ENCODE results near the gene ZBTB6. TPM values are rescaled to one million over a fixed set of nuclear protein-coding genes. Genes with fewer than 3 reads are reported as not detected.

The ZBTB6 gene
- total and polyA plus RNA-seq, 2 of the 4 experiments (the other 2 are of a cell fraction), result 2.6 to 11.7 TPM

- in situ Hi-C loops (cut with MboI; ENCODE audit: low sequenced_read_pairs), result no loop called here
Observed at GRCh38 chr9:122931226-122932121, 18.4 kb upstream of the ZBTB6 start, which contains the start of gene ZBTB26. TSS of gene ZBTB26 (minus strand) at chr9:122931512. CDS start at chr9:122919934, 11,578 bp downstream.

More at GRCh38 chr9:122931226-122932121, 18.4 kb upstream of the ZBTB6 start, which contains the start of gene ZBTB26:
- Histone ChIP-seq H3K9ac (ENCODE audit: low read depth, low read length) (peak within 1 kb of the TSS; percentile 98), H3K56ac (ENCODE audit: extremely low read depth, insufficient read depth, low read length) (peak within 1 kb of the TSS; percentile 79), H3K4me2 (ENCODE audit: low read depth, low read length) (peak within 1 kb of the TSS; percentile 97), H4K5ac (ENCODE audit: low read depth, low read length) (peak within 1 kb of the TSS; percentile 83), H3K14ac (replicated peaks; ENCODE audit: low read depth, low read length) (peak within 1 kb of the TSS; percentile 85), H3K36me3 (ENCODE audit: control insufficient read depth, insufficient read depth, low read length) (peaks cover 4% of the 10 kb centered on the region), H3K4me1 (ENCODE audit: control insufficient read depth, insufficient read depth, low read length) (peaks cover 2% of the 10 kb centered on the region), H2BK120ac (ENCODE audit: low read depth, low read length) (peak within 1 kb of the TSS; percentile 42; the same call in 1 of the 2 replicates), H2AFZ (replicated peaks; ENCODE audit: low read length, poor library complexity) (peak within 1 kb of the TSS; percentile 98), H3K27ac (ENCODE audit: insufficient read depth, low read length) (peak within 1 kb of the TSS; percentile 92), H3K18ac (ENCODE audit: low read depth, low read length) (peak within 1 kb of the TSS; percentile 22), H3K4me3 (ENCODE audit: insufficient read depth, low read depth, low read length) (peak within 1 kb of the TSS; percentile 90), H2AK5ac (ENCODE audit: low read depth, low read length) (peak within 1 kb of the TSS; percentile 18; the same call in 1 of the 2 replicates), H3K79me1 (ENCODE audit: low read depth in 1 of 2, low read length in 2 of 2) (peaks cover 29 to 49% of the 10 kb centered on the region in 2 experiments), H3K27me3 (ENCODE audit: control insufficient read depth, insufficient read depth, low read length) (no peaks in the 10 kb centered on the region), H3K9me3 (ENCODE audit: control insufficient read depth, insufficient read depth, low read length) (no peaks in the 10 kb centered on the region), H3K9me1 (ENCODE audit: insufficient read depth, low read length) (no peaks in the 10 kb centered on the region), H4K91ac (ENCODE audit: insufficient read depth, low read depth, low read length) (peak within 1 kb of the TSS; percentile 72), H4K8ac (ENCODE audit: low read depth in 2 of 2, low read length in 2 of 2) (peak within 1 kb of the TSS; percentile 76 to 77), H2AK9ac (replicated peaks; ENCODE audit: low read depth, low read length, poor library complexity) (peak within 1 kb of the TSS; percentile 94), H2BK20ac (ENCODE audit: low read depth, low read length) (no peak within 1 kb of the TSS), H4K20me1 (ENCODE audit: insufficient read depth, low read length) (no peaks in the 10 kb centered on the region), H3K23ac (ENCODE audit: low read depth, low read length) (peak within 1 kb of the TSS; percentile 93), H3K4ac (ENCODE audit: low read depth, low read length) (peak within 1 kb of the TSS; percentile 75), H2BK5ac (ENCODE audit: low read depth, low read length, poor library complexity, severe bottlenecking) (peak within 1 kb of the TSS; percentile 76), H2BK15ac (ENCODE audit: low read depth, low read length) (no peak within 1 kb of the TSS)
- dilution Hi-C loops (cut with HindIII; ENCODE audit: low sequenced_read_pairs, unreplicated experiment), result no loop called here
- TF ChIP-seq CHD1 (IDR thresholded peaks at IDR 0.05; ENCODE audit: low read depth, low read length), result no peak
- TF ChIP-seq RAD21 (IDR thresholded peaks at IDR 0.05; ENCODE audit: low read length), result peak; percentile 10
- TF ChIP-seq RFX5 (IDR thresholded peaks at IDR 0.05; ENCODE audit: low read depth, low read length), result no peak
- TF ChIP-seq CEBPB (IDR thresholded peaks at IDR 0.05; ENCODE audit: low read depth, low read length), result no peak
- no peak for TF ChIP-seq ELK1 (IDR thresholded peaks at IDR 0.05; ENCODE audit: borderline replicate concordance, low read depth, low read length)
- TF ChIP-seq USF2 (IDR thresholded peaks at IDR 0.05; ENCODE audit: low read depth, low read length), result peak; percentile 85
- peak; percentile 24 for TF ChIP-seq MXI1 (IDR thresholded peaks at IDR 0.05; ENCODE audit: borderline replicate concordance, low read depth, low read length)
- no peak for TF ChIP-seq RCOR1 (IDR thresholded peaks at IDR 0.05; ENCODE audit: insufficient replicate concordance, low read length)
- no peak for TF ChIP-seq NFE2L2 (IDR thresholded peaks at IDR 0.05; ENCODE audit: low read depth, low read length)
- peak; percentile 77 for TF ChIP-seq POLR2A (IDR thresholded peaks at IDR 0.05; ENCODE audit: low read depth, low read length)
- 0 out of 2 replicates have a peak, but pooled peaks have one; percentile 14 for TF ChIP-seq FOS (IDR thresholded peaks at IDR 0.05; ENCODE audit: low read depth, low read length)
- ChIA-PET CTCF (interaction anchor here (0.6 kb wide), 1 partner anchor 10 kb away, joined by 3 read pairs; no protein-coding TSS in a partner anchor), POLR2A (ENCODE audit: unreplicated experiment) (interaction anchor here (0.5 to 1.0 kb wide), 2 partner anchors 9 to 18 kb away, joined by 3 read pairs; partner anchors contain the start of gene RABGAP1)
- 0% methylated on average over 14 of the region's 51 CpGs; no CpG with 5 or more reads in 1 of the 2 experiments for WGBS, 2 experiments (ENCODE audit: extremely low coverage in 2 of 2, insufficient read length in 1 of 2)
- BruUV-seq (replicated peaks), result TSS peak; percentile 78
- ATAC-seq (ENCODE audit: low read depth) (peak; percentile 98), DNase-seq (peak; percentile 89)
- intact Hi-C loops (cut with micrococcal nuclease), result loop anchor here (1.0 kb wide), 1 partner anchor 9 kb away; no protein-coding TSS in a partner anchor

Data from IMR-90 (cell line).